H1 (cell line): Measurements from ENCODE around the gene TAF13. TPM values are rescaled to one million over a fixed set of nuclear protein-coding genes. Genes with fewer than 3 reads are reported as not detected.

Experiments used
- CHD7 ChIP-seq: fragments of 300-600 bp; sonication (generic); IDR thresholded peaks from 2 replicates; pipeline ENCODE4 v1.7.1; 2012; ENCODE audit warnings: low read length, moderate library complexity, mild to moderate bottlenecking, inconsistent platforms; ENCODE audit not compliant: insufficient replicate concordance
- JUND ChIP-seq: IDR thresholded peaks from 2 replicates; pipeline ENCODE4 v1.6.1; 2011; ENCODE audit warnings: mild to moderate bottlenecking, improper control_type of control experiment, low read length
- RFX5 ChIP-seq: IDR thresholded peaks from 2 replicates; pipeline ENCODE4 v1.6.1; 2011; ENCODE audit warnings: low read depth, low read length, improper control_type of control experiment, borderline replicate concordance
- SIN3A ChIP-seq, 2 experiments: IDR thresholded peaks in 1 of 2; conservative IDR thresholded peaks in 1 of 2; 2 replicates each; pipeline ENCODE4 v1.6.1; 2011 to 2012; ENCODE audit warnings: low read length in 2 of 2, improper control_type of control experiment in 1 of 2, low read depth in 1 of 2, mild to moderate bottlenecking in 1 of 2
- TBP ChIP-seq: IDR thresholded peaks from 2 replicates; pipeline ENCODE4 v1.6.1; 2011; ENCODE audit warnings: low read depth, low read length, improper control_type of control experiment
- polyA plus RNA-seq, 7 experiments: library from polyadenylated mRNA; depleted of rRNA in 3 of 7; stranded (reverse) in 5 of 7; unstranded in 2 of 7; fragments of >200 nt in 5 of 7; fragments of 200-250 nt in 2 of 7; gene quantifications; 1 replicate in 5 of 7; 2 replicates in 1 of 7; 4 replicates in 1 of 7; pipeline versions ENCODE4 v1.2.1 to v1.2.3, GENCODE V29; 2011 to 2013; ENCODE audit warnings: missing spikeins in 2 of 7, mixed read lengths in 2 of 7
- total RNA-seq: library from RNA; stranded (reverse); fragmentation: NEBNext Ultra II Directional; extraction: Animal tissue kit (Norgen Biotek cat#: 25700); gene quantifications from 2 replicates; pipeline ENCODE4 v1.2.1, GENCODE V29; 2021

Gene TAF13
- total and polyA plus RNA-seq, 2 of the 8 experiments (the other 6 are each of a cell fraction or from before 2014, with no cell fraction given): 13.1 to 41.7 TPM

- TF ChIP-seq CHD7 (no peak), JUND (0 out of 2 replicates have a peak, but pooled peaks have one; percentile 24), SIN3A (conservative IDR thresholded peaks at IDR 0.05 in 1 of 2, IDR thresholded peaks at IDR 0.05 in 1 of 2; ENCODE audit: low read depth in 1 of 2, low read length in 2 of 2) (peak; percentile 89 to 97; a peak in 2 of 4 replicates), TBP (peak; percentile 83), RFX5 (no peak)
Measured at GRCh38 chr1:109075531-109076490, at the start of gene TAF13 (continued).
